Parathyroid adenoma (tissue), 2 donors: ENCODE results near the gene GABRB2.

ENCODE experiments used
- H2AFZ ChIP-seq: fragments of 300-600 bp; sonication (generic); one replicate; pipeline ENCODE4 v1.7.0; 2017; ENCODE audit warnings: antibody characterized with exemption, mild to moderate bottlenecking
- H3K27ac ChIP-seq: fragments of 300-600 bp; sonication (generic); one replicate; pipeline ENCODE4 v1.7.0; 2017
- H3K27me3 ChIP-seq: fragments of 300-600 bp; sonication (generic); one replicate; pipeline ENCODE4 v1.7.0; 2017; ENCODE audit warnings: low read length; ENCODE audit not compliant: control insufficient read depth, insufficient read depth
- H3K36me3 ChIP-seq: fragments of 300-600 bp; sonication (generic); one replicate; pipeline ENCODE4 v1.7.0; 2017; ENCODE audit warnings: low read length; ENCODE audit not compliant: control insufficient read depth, insufficient read depth
- H3K4me1 ChIP-seq: fragments of 300-600 bp; sonication (generic); one replicate; pipeline ENCODE4 v1.7.0; 2017; ENCODE audit warnings: control low read depth
- H3K4me2 ChIP-seq: fragments of 300-600 bp; sonication (generic); one replicate; pipeline ENCODE4 v1.7.0; 2017; ENCODE audit warnings: low read length
- H3K4me3 ChIP-seq: fragments of 300-600 bp; sonication (generic); one replicate; pipeline ENCODE4 v1.7.0; 2017; ENCODE audit warnings: low read depth, low read length
- H3K79me2 ChIP-seq: fragments of 300-600 bp; sonication (generic); one replicate; pipeline ENCODE4 v1.7.0; 2017; ENCODE audit warnings: control low read depth
- H3K9ac ChIP-seq: fragments of 300-600 bp; sonication (generic); one replicate; pipeline ENCODE4 v1.7.0; 2017; ENCODE audit warnings: mild to moderate bottlenecking
- H3K9me3 ChIP-seq: fragments of 300-600 bp; sonication (generic); one replicate; pipeline ENCODE4 v1.7.0; 2017; ENCODE audit warnings: low read length; ENCODE audit not compliant: control insufficient read depth
- CTCF ChIP-seq: fragments of 300-600 bp; sonication (generic); IDR thresholded peaks from one replicate; pipeline ENCODE4 v1.7.0; 2017; ENCODE audit warnings: antibody characterized with exemption, mild to moderate bottlenecking
- donor health status: primary hyperparathyroidism.

The GABRB2 gene

GRCh38 chr5:161562446-161562845 is 15.9 kb upstream of the GABRB2 start:
- no peaks in the 10 kb centered on the region for H3K36me3 ChIP-seq
- H3K27me3 ChIP-seq, result peaks cover 2% of the 10 kb centered on the region
- no peaks in the 10 kb centered on the region for H3K79me2 ChIP-seq
- no peak overlapping the region for H3K9ac ChIP-seq
- H3K4me2 ChIP-seq, result no peak overlapping the region
- TF ChIP-seq CTCF, result no peak
- no peak overlapping the region for H3K27ac ChIP-seq
- H3K4me1 ChIP-seq, result no peaks in the 10 kb centered on the region
- H3K4me3 ChIP-seq, result no peak overlapping the region
- no peaks in the 10 kb centered on the region for H3K9me3 ChIP-seq
- no peak overlapping the region for H2AFZ ChIP-seq

GRCh38 chr5:161549106-161549505 is 2.6 kb upstream of the GABRB2 start:
- H3K27ac ChIP-seq, result no peak overlapping the region
- peak overlapping the region; percentile 55 for H3K4me3 ChIP-seq
- H3K36me3 ChIP-seq, result no peaks in the 10 kb centered on the region
- peaks cover 4% of the 10 kb centered on the region for H3K27me3 ChIP-seq
- no peak overlapping the region for H3K9ac ChIP-seq
- TF ChIP-seq CTCF, result no peak
- H3K4me1 ChIP-seq, result no peaks in the 10 kb centered on the region
- no peaks in the 10 kb centered on the region for H3K79me2 ChIP-seq
- H3K9me3 ChIP-seq, result no peaks in the 10 kb centered on the region
- H2AFZ ChIP-seq, result no peak overlapping the region
- peak overlapping the region; percentile 62 for H3K4me2 ChIP-seq

- Histone ChIP-seq H3K9me3 (no peaks in the 10 kb centered on the region), H3K36me3 (no peaks in the 10 kb centered on the region), H2AFZ (no peak overlapping the region), H3K4me1 (no peaks in the 10 kb centered on the region), H3K27me3 (peaks cover 4% of the 10 kb centered on the region), H3K4me2 (peak overlapping the region; percentile 62), H3K9ac (no peak overlapping the region), H3K4me3 (peak overlapping the region; percentile 55), H3K27ac (no peak overlapping the region), H3K79me2 (no peaks in the 10 kb centered on the region)
- TF ChIP-seq CTCF, result no peak
Observed at GRCh38 chr5:161548487-161549094, 2.1 kb upstream of the GABRB2 start.

GRCh38 chr5:161547738-161548486 is 1.4 kb upstream of the GABRB2 start:
- H3K36me3 ChIP-seq, result no peaks in the 10 kb centered on the region
- peak overlapping the region; percentile 33 for H2AFZ ChIP-seq
- peaks cover 4% of the 10 kb centered on the region for H3K27me3 ChIP-seq
- H3K79me2 ChIP-seq, result no peaks in the 10 kb centered on the region
- peak overlapping the region; percentile 62 for H3K4me2 ChIP-seq
- H3K27ac ChIP-seq, result no peak overlapping the region
- H3K4me1 ChIP-seq, result no peaks in the 10 kb centered on the region
- TF ChIP-seq CTCF, result no peak
- H3K9ac ChIP-seq, result no peak overlapping the region
- peak overlapping the region; percentile 55 for H3K4me3 ChIP-seq
- no peaks in the 10 kb centered on the region for H3K9me3 ChIP-seq

GRCh38 chr5:161547406-161547737 is 847 bp upstream of the GABRB2 start:
- no peaks in the 10 kb centered on the region for H3K9me3 ChIP-seq
- no peak overlapping the region for H3K9ac ChIP-seq
- H2AFZ ChIP-seq, result peak overlapping the region; percentile 38
- peaks cover 4% of the 10 kb centered on the region for H3K27me3 ChIP-seq
- H3K27ac ChIP-seq, result no peak overlapping the region
- H3K4me2 ChIP-seq, result peak overlapping the region; percentile 62
- no peak for TF ChIP-seq CTCF
- H3K4me1 ChIP-seq, result no peaks in the 10 kb centered on the region
- H3K4me3 ChIP-seq, result peak overlapping the region; percentile 55
- no peaks in the 10 kb centered on the region for H3K36me3 ChIP-seq
- no peaks in the 10 kb centered on the region for H3K79me2 ChIP-seq
